Fibroblast of villous mesenchyme (primary cell): ENCODE measurements around the gene KRT12. TPM values are rescaled to one million over a fixed set of nuclear protein-coding genes. Genes with fewer than 3 reads are reported as not detected.

ENCODE experiments used
- DNase-seq: peaks from one replicate; pipeline ENCODE4 v3.0.0-alpha.2; 2010; ENCODE audit warnings: low read depth
- H3K4me3 ChIP-seq: 2 replicates; pipeline ENCODE4 v1.5.1; 2011; ENCODE audit warnings: low read depth, mild to moderate bottlenecking, low read length
- CTCF ChIP-seq: IDR thresholded peaks from 2 replicates; pipeline ENCODE4 v1.5.1; 2012; ENCODE audit warnings: low read depth, mild to moderate bottlenecking, low read length; ENCODE audit not compliant: insufficient read depth
- total RNA-seq: library from RNA; depleted of rRNA; stranded (reverse); fragments of >200 nt; gene quantifications from 2 replicates; pipeline ENCODE4 v1.2.3, GENCODE V29; 2012

KRT12 gene
- total RNA-seq = not detected in 2 replicates

GRCh38 chr17:40866838-40867237, at the start of gene KRT12:
KRT12 (minus strand) TSS chr17:40867223; CDS start chr17:40867186, 37 bp downstream.
- H3K4me3 ChIP-seq = no peak within 1 kb of the TSS
- DNase-seq = no peak
- no peak for TF ChIP-seq CTCF

- TF ChIP-seq CTCF = no peak
- DNase-seq = no peak
- H3K4me3 ChIP-seq = no peak overlapping the region
These were observed 49.3 kb upstream of the KRT12 start for GRCh38 chr17:40916366-40916765.

- DNase-seq = peak; percentile 22
- H3K4me3 ChIP-seq = no peak overlapping the region
- TF ChIP-seq CTCF = no peak
These were observed 48.8 kb upstream of the KRT12 start for GRCh38 chr17:40915721-40916256.

GRCh38 chr17:40915199-40915661, 48.2 kb upstream of the KRT12 start:
- no peak overlapping the region for H3K4me3 ChIP-seq
- TF ChIP-seq CTCF = no peak
- peak; percentile 80 for DNase-seq

GRCh38 chr17:40914075-40914855, 47.2 kb upstream of the KRT12 start:
- no peak for DNase-seq
- no peak overlapping the region for H3K4me3 ChIP-seq
- no peak for TF ChIP-seq CTCF

GRCh38 chr17:40912486-40913210, 45.6 kb upstream of the KRT12 start:
- no peak overlapping the region for H3K4me3 ChIP-seq
- TF ChIP-seq CTCF = no peak
- DNase-seq = no peak
